Fibroblast of pulmonary artery (primary cell): Measurements from ENCODE around the gene CRYBG1.
A peak's percentile ranks its signal among the peaks of the same experiment; 100 is the strongest.

Experiments used
- DNase-seq: peaks from one replicate; pipeline ENCODE4 v3.0.0-alpha.2; 2010; ENCODE audit warnings: low read depth
- H3K4me3 ChIP-seq: replicated peaks from 2 replicates; pipeline ENCODE4 v1.5.1; 2011; ENCODE audit warnings: low read depth, mild to moderate bottlenecking, control low read depth, low read length, moderate library complexity
- TF ChIP-seq, protein P1 (sequence below): IDR thresholded peaks from 2 replicates; pipeline ENCODE4 v1.5.1; 2011; ENCODE audit warnings: mild to moderate bottlenecking, control low read depth, low read length, inconsistent platforms; ENCODE audit errors: missing control alignments

CRYBG1 gene

DNA sequence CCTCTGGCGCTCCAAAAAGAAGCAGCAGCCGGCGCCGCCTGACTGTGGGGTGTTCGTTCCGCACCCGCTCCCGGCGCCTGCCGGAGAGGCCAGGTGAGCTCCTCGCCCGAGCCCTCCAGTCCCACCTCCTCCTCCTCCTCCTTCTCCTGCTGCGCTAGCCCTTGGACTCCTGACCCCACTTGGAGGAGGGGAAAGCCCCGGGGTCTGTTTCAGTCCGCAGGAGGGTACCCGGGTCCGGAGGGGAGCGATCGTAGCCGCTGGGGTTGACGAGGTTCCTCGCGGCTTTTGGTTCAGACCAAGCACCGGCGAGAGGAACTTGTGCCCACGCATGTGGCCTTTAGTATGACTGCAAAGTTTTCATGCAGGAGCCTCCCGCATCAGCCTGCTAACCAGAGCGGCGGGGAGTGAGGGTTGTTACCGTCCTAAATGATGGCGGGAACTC is 493 bp downstream of the CRYBG1 start:
- H3K4me3 ChIP-seq: peak overlapping the region; percentile 39
- DNase-seq: no peak

DNA sequence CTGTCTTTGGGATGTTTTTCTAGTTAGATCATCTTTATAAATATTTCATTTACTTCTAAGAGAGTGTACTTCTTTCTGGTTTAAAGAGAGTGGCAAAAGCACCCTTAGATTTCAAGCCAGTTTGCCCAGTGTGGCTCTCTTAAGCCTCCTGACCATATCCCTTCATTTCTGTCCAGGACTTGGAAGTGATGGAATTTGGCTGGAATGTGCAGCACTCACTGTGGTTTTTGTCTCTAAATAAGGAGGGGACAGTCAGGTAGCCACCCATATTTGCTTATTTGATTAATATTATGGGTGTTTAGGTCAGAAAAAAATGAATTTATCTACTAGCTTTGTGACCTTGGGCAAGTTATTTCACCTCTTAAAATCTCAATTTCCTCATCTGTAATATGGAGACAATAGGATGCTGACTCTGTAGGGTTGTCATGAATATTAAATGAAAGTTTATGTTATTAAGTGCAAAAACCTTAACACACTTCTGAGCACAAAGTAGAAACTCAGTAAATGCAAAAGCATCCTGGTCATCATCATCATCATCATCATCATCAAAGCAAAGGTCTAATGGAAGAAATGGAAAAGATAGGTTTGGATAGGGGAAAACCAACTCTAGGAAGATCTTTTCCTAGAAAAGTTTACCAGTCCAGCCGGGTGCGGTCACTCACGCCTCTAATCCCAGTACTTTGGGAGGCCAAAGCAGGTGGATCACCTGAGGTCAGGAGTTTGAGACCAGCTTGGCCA is 3.1 kb downstream of the CRYBG1 start:
- TF ChIP-seq, protein P1, sequence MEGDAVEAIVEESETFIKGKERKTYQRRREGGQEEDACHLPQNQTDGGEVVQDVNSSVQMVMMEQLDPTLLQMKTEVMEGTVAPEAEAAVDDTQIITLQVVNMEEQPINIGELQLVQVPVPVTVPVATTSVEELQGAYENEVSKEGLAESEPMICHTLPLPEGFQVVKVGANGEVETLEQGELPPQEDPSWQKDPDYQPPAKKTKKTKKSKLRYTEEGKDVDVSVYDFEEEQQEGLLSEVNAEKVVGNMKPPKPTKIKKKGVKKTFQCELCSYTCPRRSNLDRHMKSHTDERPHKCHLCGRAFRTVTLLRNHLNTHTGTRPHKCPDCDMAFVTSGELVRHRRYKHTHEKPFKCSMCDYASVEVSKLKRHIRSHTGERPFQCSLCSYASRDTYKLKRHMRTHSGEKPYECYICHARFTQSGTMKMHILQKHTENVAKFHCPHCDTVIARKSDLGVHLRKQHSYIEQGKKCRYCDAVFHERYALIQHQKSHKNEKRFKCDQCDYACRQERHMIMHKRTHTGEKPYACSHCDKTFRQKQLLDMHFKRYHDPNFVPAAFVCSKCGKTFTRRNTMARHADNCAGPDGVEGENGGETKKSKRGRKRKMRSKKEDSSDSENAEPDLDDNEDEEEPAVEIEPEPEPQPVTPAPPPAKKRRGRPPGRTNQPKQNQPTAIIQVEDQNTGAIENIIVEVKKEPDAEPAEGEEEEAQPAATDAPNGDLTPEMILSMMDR: no peak
- no peak for DNase-seq

More for the DNA sequence above, 493 bp downstream of the CRYBG1 start:
- TF ChIP-seq, protein P1: no peak

DNA sequence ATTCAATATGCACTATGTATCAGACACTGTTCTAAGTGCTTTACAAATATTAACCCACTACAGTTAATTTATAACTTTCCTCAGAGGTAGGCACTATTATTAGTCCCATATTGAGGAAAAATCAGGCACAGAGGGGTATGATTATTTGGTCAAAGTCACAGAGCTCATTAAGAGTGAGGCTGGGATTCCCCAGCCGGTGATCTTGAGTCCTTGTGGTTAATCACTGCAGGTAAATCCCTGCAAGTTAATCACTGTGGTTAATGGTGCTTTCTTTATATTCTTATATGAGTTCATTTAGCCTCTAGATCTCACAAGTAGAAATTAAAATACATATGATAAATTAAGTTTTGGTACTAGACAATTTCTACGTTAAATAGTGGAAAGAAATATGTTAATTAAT is 9.2 kb downstream of the CRYBG1 start:
- TF ChIP-seq, protein P1: no peak
- DNase-seq: no peak
- H3K4me3 ChIP-seq: no peak overlapping the region

More for the DNA sequence above, 3.1 kb downstream of the CRYBG1 start:
- H3K4me3 ChIP-seq: no peak overlapping the region

DNA sequence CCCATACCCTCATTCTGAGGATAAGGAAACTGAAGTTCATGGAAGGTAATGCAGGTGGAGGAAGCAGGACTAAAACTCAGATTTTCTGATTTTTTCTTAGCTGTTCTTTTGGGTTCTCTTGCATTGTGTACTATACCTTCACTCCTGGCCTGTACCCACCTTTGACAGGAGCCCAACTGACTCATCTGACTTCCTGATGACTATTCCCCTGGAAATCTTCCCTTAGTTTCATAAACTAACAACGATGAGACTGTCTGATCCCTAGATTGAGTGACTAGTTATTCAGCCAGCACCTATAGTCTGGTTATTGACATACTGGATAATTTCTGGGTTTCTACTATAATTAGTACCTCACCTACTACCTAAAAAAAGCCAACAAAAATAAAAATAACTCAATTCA is 10.1 kb downstream of the CRYBG1 start:
- H3K4me3 ChIP-seq: no peak overlapping the region
- no peak for DNase-seq
- TF ChIP-seq, protein P1: no peak

DNA sequence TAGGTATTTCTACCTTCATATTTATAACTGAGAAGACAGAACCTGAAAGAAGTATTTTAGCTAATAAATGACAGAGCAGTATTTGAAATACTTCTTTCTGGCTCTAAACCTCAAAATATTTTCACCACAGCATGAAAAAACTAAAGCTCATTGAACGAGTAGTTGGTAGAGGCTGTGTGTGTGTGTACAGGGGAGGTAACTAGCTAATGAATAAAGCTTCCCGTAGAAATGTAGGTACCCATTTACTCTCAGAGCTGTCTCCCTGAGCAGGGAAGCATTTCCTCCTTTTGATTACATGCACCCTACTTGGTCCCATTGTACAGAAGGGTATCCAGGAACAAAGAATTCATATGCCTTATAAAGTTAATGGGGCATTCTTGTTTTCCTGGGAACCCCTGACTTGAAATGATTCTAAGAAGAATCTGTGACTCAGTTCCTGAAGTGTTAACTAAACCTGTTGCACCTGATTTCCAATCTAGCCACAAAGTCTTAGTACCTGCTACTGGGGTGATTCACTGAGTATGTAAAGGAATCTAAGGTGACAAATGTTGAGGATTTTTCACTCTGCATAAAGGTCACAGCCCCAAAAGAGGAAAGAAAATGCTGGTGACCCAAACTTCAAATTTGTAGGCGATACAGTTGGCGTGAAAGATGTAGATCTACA is 12.5 kb downstream of the CRYBG1 start:
- TF ChIP-seq, protein P1: no peak
- H3K4me3 ChIP-seq: no peak overlapping the region
- no peak for DNase-seq

DNA sequence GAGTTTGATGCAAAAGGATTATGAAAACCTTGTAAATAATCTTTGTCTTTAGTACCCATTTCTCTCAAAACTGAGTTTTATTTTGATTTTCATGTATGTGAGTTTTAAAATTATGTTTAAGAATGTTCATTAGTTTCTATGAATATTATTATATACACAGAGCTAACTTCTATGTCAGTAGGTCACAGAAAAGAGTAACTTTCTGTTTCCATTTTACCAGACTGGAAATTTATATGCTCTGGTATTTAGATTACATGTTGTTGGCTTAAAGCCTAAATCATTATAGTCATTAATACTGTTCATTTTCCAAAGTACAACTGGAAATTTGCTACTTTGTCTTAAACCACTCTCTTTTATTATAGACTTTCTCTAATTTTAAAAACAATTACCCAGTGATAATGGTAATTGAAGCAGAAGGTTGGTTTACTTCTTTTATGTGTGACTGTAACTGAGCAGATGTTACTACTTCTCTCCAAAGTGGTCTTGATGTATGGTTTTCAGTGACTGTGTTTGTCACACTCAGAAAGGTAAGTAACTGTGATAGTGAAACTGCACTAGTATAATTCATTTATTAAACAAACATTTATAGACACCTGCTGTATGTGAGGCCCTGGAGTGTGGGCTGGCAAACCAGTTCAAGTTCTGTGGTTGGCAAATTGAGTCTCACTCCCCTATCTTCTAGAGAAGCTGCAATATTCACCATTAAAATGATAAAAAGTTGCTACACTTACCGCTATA is 13.2 kb downstream of the CRYBG1 start:
- H3K4me3 ChIP-seq: no peak overlapping the region
- TF ChIP-seq, protein P1: no peak
- DNase-seq: no peak
